Right lobe of liver (tissue), 6 donors: ENCODE results near the gene NOL11. TPM values are rescaled to one million over a fixed set of nuclear protein-coding genes. Genes with fewer than 3 reads are reported as not detected.

ENCODE experiments used
- ATAC-seq, 4 donors: fragments of 200-7000 bp; cut with Tn5 transposase; one replicate each; pipeline ENCODE4 v1.9.1; 2020; ENCODE audit warnings: mild to moderate bottlenecking in 4 of 4, moderate library complexity in 4 of 4
- DNase-seq, 3 donors: peaks; one replicate each; pipeline ENCODE4 v3.0.0-alpha.2; 2020
- H3K27ac ChIP-seq, 3 donors: fragments of 200-600 bp; one replicate each; pipeline ENCODE4 v1.8.0; 2022
- H3K27me3 ChIP-seq, 2 donors: fragments of 200-600 bp; one replicate each; pipeline ENCODE4 v1.8.0; 2022
- H3K36me3 ChIP-seq, 4 donors: fragments of 200-600 bp; sonication (generic) in 1 of 4; one replicate each; pipeline versions ENCODE4 v1.5.1 to v1.8.0; 2017 to 2022; ENCODE audit warnings: control low read depth in 1 of 4
- H3K4me1 ChIP-seq, 4 donors: fragments of 200-600 bp; sonication (generic) in 1 of 4; one replicate each; pipeline versions ENCODE4 v1.5.1 to v1.8.0; 2017 to 2022; ENCODE audit warnings: control low read depth in 1 of 4
- H3K4me3 ChIP-seq, 3 donors: fragments of 200-600 bp; one replicate each; pipeline ENCODE4 v1.8.0; 2022
- H3K9me3 ChIP-seq, 4 donors: fragments of 200-600 bp; sonication (generic) in 1 of 4; one replicate each; pipeline versions ENCODE4 v1.5.1 to v1.8.0; 2017 to 2022; ENCODE audit warnings: control low read depth in 1 of 4
- CTCF ChIP-seq, 4 donors: fragments of 200-600 bp in 3 of 4; fragments of 450-650 bp in 1 of 4; IDR thresholded peaks; one replicate each; pipeline versions ENCODE4 v1.5.1 to v1.8.0; 2016 to 2022; ENCODE audit warnings: antibody characterized with exemption in 4 of 4, mild to moderate bottlenecking in 2 of 4
- POLR2A ChIP-seq: fragments of 450-650 bp; IDR thresholded peaks from one replicate; pipeline ENCODE4 v1.6.1; 2017; ENCODE audit warnings: antibody characterized with exemption, mild to moderate bottlenecking
- WGBS: methylation state at CpG from one replicate; pipeline ENCODE4 v1.1.6; 2018; ENCODE audit warnings: low coverage, low lambda C conversion rate; ENCODE audit not compliant: insufficient coverage; ENCODE audit errors: missing lambda C conversion rate; 5-methylcytosine and 5-hydroxymethylcytosine counted together
- intact Hi-C, 2 donors: fragments of 100-400 bp; cut with DNase I; formaldehyde crosslinking; loops; one replicate each; pipeline versions ENCODE4 v1.11.2 to v1.14.1; 2022
- total RNA-seq, 6 experiments: library from RNA; depleted of rRNA in 2 of 6; stranded (reverse); fragments of >200 nt in 2 of 6; fragmentation: NEBNext Ultra II Directional in 3 of 6; extraction: Animal tissue kit (Norgen Biotek cat#: 25700) in 3 of 6; gene quantifications; one replicate each; pipeline versions ENCODE4 v1.1.0 to v1.2.4, GENCODE V29; 2016 to 2023
- donor health status: DM: no; HTN: yes; CAD: no.
- donor health status: DM: no; HTN: no; CAD: no.
- donor health status: DM: no; HTN: no; CAD: no.
- donor health status: DM: no; HTN: yes; CAD: no.
- donor health status: DM: no; HTN: yes; CAD: no.

NOL11 gene
- total RNA-seq, 6 experiments from 2014 or later = 15.8 to 22.1 (median 19.5) TPM

- DNase-seq = no peak
These were observed 47.9 kb downstream of the NOL11 start for GRCh38 chr17:67765623-67766022.

GRCh38 chr17:67769231-67769630, 51.5 kb downstream of the NOL11 start:
- Histone ChIP-seq H3K9me3 (no peaks in the 10 kb centered on the region), H3K27ac (no peak overlapping the region), H3K4me3 (no peak overlapping the region), H3K36me3 (no peaks in the 10 kb centered on the region), H3K27me3 (no peaks in the 10 kb centered on the region), H3K4me1 (no peaks in the 10 kb centered on the region)
- intact Hi-C loops = no loop called here
- 82% methylated on average over 5 of the region's 5 CpGs for WGBS
- peak in 1 of 3 donors; percentile 1 for DNase-seq
- ATAC-seq = no peak
- no peak for TF ChIP-seq CTCF (IDR thresholded peaks at IDR 0.05)
- TF ChIP-seq POLR2A = no peak

More at GRCh38 chr17:67765623-67766022, 47.9 kb downstream of the NOL11 start:
- Histone ChIP-seq H3K9me3 (no peaks in the 10 kb centered on the region), H3K27me3 (no peaks in the 10 kb centered on the region), H3K4me1 (no peaks in the 10 kb centered on the region), H3K36me3 (no peaks in the 10 kb centered on the region), H3K4me3 (no peak overlapping the region), H3K27ac (no peak overlapping the region)
- 100% methylated on average over 1 of the region's 2 CpGs for WGBS
- intact Hi-C loops = no loop called here
- no peak for ATAC-seq
- no peak for TF ChIP-seq CTCF (IDR thresholded peaks at IDR 0.05)

DNA sequence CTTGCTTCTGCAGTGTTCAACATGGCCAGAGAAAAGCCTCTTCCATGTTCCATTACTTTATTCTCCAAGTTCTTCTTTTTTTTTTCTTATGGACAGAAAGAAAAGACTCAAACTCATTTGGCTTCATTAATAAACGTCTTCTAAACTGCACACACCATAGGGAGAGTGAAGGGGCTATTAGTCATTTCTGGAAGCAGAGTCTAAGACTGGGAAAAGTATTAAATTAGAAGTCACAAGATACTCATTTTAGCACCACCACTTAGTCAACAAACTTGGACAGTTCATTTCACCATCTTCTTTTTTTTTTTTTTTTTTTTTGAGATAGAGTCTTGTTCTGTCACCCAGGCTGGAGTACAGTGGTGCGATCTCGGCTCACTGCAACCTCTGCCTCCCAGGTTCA, 52.8 kb downstream of the NOL11 start:
- DNase-seq (no peak), ATAC-seq (no peak)
- Histone ChIP-seq H3K36me3 (no peaks in the 10 kb centered on the region), H3K27ac (no peak overlapping the region), H3K9me3 (no peaks in the 10 kb centered on the region), H3K4me3 (no peak overlapping the region), H3K4me1 (no peaks in the 10 kb centered on the region), H3K27me3 (no peaks in the 10 kb centered on the region)
- WGBS = 84% methylated on average over 3 of the region's 3 CpGs
- intact Hi-C loops = no loop called here
- TF ChIP-seq CTCF (IDR thresholded peaks at IDR 0.05) = no peak
- no peak for TF ChIP-seq POLR2A

GRCh38 chr17:67772679-67773078, 54.9 kb downstream of the NOL11 start:
- ATAC-seq (no peak), DNase-seq (no peak)
- Histone ChIP-seq H3K9me3 (no peaks in the 10 kb centered on the region), H3K4me1 (no peaks in the 10 kb centered on the region), H3K4me3 (no peak overlapping the region), H3K27ac (no peak overlapping the region), H3K27me3 (no peaks in the 10 kb centered on the region), H3K36me3 (no peaks in the 10 kb centered on the region)
- intact Hi-C loops = no loop called here
- TF ChIP-seq POLR2A = no peak
- TF ChIP-seq CTCF (IDR thresholded peaks at IDR 0.05) = no peak
- 93% methylated on average over 6 of the region's 7 CpGs for WGBS

DNA sequence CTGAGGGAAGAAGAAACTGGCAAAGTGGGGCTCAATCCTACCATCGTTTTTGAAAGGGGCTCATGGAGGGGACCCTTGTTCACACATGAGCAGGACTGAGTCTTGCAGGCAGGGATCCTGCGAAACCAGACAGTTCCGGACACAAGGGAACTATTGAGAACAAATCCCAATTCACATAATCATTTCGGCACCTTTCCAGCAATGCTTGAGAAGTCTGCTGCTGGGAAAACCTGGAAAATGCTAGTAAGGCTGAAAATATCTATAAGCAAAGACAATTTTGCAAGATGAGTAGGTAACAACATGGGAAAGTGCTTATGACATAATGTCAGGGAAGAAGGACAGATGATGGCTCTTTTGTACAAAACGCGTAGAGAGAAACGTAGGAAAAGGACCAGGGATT, 55.5 kb downstream of the NOL11 start:
- H3K27me3 ChIP-seq = no peaks in the 10 kb centered on the region
- ATAC-seq (no peak), DNase-seq (no peak)
- no peaks in the 10 kb centered on the region for H3K4me1 ChIP-seq
- no peaks in the 10 kb centered on the region for H3K9me3 ChIP-seq
- 84% methylated on average over 7 of the region's 7 CpGs for WGBS
- TF ChIP-seq POLR2A (no peak), CTCF (IDR thresholded peaks at IDR 0.05) (no peak)
- no peak overlapping the region for H3K27ac ChIP-seq
- no peak overlapping the region for H3K4me3 ChIP-seq
- no peaks in the 10 kb centered on the region for H3K36me3 ChIP-seq
- intact Hi-C loops = no loop called here
